GM12878 (cell line): Measurements from ENCODE around the gene DIRAS2. TPM values are rescaled to one million over a fixed set of nuclear protein-coding genes. Genes with fewer than 3 reads are reported as not detected.

Experiments used
- EED ChIP-seq: sonication (generic); IDR thresholded peaks from 2 replicates; pipeline ENCODE4 v1.6.1; 2016; ENCODE audit warnings: antibody characterized with exemption, low read depth
- ETV6 ChIP-seq, 2 experiments: fragments of 450-650 bp in 1 of 2; IDR thresholded peaks in 1 of 2; conservative IDR thresholded peaks in 1 of 2; 2 replicates each; pipeline ENCODE4 v1.6.1; 2014; ENCODE audit warnings: antibody characterized with exemption in 1 of 2, borderline replicate concordance in 1 of 2, low read depth in 1 of 2, mild to moderate bottlenecking in 1 of 2, moderate library complexity in 1 of 2
- NR2C1 ChIP-seq: fragments of 450-650 bp; IDR thresholded peaks from 2 replicates; pipeline ENCODE4 v1.6.1; 2017; ENCODE audit warnings: antibody characterized with exemption, mild to moderate bottlenecking, moderate library complexity
- NRF1 ChIP-seq: conservative IDR thresholded peaks from 2 replicates; pipeline ENCODE4 v1.6.1; 2011; ENCODE audit warnings: mild to moderate bottlenecking, low read depth, low read length, improper control_type of control experiment
- PKNOX1 ChIP-seq: fragments of 450-650 bp; IDR thresholded peaks from 2 replicates; pipeline ENCODE4 v1.6.1; 2016; ENCODE audit warnings: mild to moderate bottlenecking
- POLR2AphosphoS5 ChIP-seq: IDR thresholded peaks from 2 replicates; pipeline ENCODE4 v1.6.1; 2011; ENCODE audit warnings: mild to moderate bottlenecking, low read length, inconsistent platforms
- RELB ChIP-seq: fragments of 450-650 bp; IDR thresholded peaks from 2 replicates; pipeline ENCODE4 v1.6.1; 2017; ENCODE audit warnings: low read depth, mild to moderate bottlenecking, moderate library complexity
- STAT1 ChIP-seq: fragments of 450-650 bp; conservative IDR thresholded peaks from 2 replicates; pipeline ENCODE4 v1.6.1; 2014; ENCODE audit warnings: antibody characterized with exemption, mild to moderate bottlenecking
- USF1 ChIP-seq: IDR thresholded peaks from 2 replicates; pipeline ENCODE4 v1.6.1; 2011; ENCODE audit warnings: borderline replicate concordance, low read depth, mild to moderate bottlenecking, moderate library complexity, mixed read lengths, low read length; ENCODE audit not compliant: insufficient read depth; ENCODE audit errors: extremely low read length
- ZBTB11 ChIP-seq: fragments of 450-650 bp; formaldehyde crosslinking; IDR thresholded peaks from 2 replicates; pipeline ENCODE4 v1.5.0; 2022; ENCODE audit warnings: mild to moderate bottlenecking, missing genetic modification characterization
- polyA plus RNA-seq, 11 experiments: library from polyadenylated mRNA; depleted of rRNA in 4 of 11; unstranded in 6 of 11; stranded (reverse) in 5 of 11; fragments of >200 nt; fragmentation: Nextera tagmentation in 4 of 11; fragmentation: Illumina TruSeq in 1 of 11; extraction: Ambion mirVana in 4 of 11; extraction: Trizol in 1 of 11; gene quantifications; 1 replicate in 1 of 11; 2 replicates in 10 of 11; pipeline versions ENCODE4 v1.2.1 to v1.2.3, GENCODE V29; 2011 to 2016; ENCODE audit warnings: inconsistent platforms in 2 of 11, missing spikeins in 2 of 11, low read depth in 1 of 11
- total RNA-seq, 4 experiments: library from RNA; depleted of rRNA in 3 of 4; stranded (reverse); fragments of >200 nt in 3 of 4; fragmentation: Illumina TruSeq in 1 of 4; extraction: Trizol in 1 of 4; gene quantifications; 2 replicates each; pipeline versions ENCODE4 v1.2.1 to v1.2.3, GENCODE V29; 2013 to 2021

Gene DIRAS2
- total and polyA plus RNA-seq, 10 of the 15 experiments (the other 5 are each of a cell fraction or from before 2014, with no cell fraction given), result not detected

- TF ChIP-seq ZBTB11 (CRISPR knock-in tag) (no peak), RELB (no peak), EED (no peak), USF1 (no peak), ETV6 (conservative IDR thresholded peaks at IDR 0.05 in 1 of 2, IDR thresholded peaks at IDR 0.05 in 1 of 2; ENCODE audit: borderline replicate concordance in 1 of 2, low read depth in 1 of 2) (no peak), PKNOX1 (no peak), POLR2AphosphoS5 (no peak), STAT1 (no peak), NRF1 (no peak), NR2C1 (no peak)
Measured at GRCh38 chr9:90684736-90685135, 42.1 kb upstream of the DIRAS2 start (continued).
